ENCODE data around the gene POU2F3.

POU2F3 gene

GRCh38 chr11:120365512-120365911, 125.6 kb downstream of the POU2F3 start:
- H2AFZ ChIP-seq (ENCODE audit: low read depth, low read length), result no peak overlapping the region
- no peaks in the 10 kb centered on the region for H3K4me1 ChIP-seq (ENCODE audit: low read length)
- no peaks in the 10 kb centered on the region for H3K36me3 ChIP-seq (replicated peaks; ENCODE audit: low read depth, low read length)
- no peak overlapping the region for H3K4me3 ChIP-seq (ENCODE audit: low read length)
- TF ChIP-seq, protein P1, sequence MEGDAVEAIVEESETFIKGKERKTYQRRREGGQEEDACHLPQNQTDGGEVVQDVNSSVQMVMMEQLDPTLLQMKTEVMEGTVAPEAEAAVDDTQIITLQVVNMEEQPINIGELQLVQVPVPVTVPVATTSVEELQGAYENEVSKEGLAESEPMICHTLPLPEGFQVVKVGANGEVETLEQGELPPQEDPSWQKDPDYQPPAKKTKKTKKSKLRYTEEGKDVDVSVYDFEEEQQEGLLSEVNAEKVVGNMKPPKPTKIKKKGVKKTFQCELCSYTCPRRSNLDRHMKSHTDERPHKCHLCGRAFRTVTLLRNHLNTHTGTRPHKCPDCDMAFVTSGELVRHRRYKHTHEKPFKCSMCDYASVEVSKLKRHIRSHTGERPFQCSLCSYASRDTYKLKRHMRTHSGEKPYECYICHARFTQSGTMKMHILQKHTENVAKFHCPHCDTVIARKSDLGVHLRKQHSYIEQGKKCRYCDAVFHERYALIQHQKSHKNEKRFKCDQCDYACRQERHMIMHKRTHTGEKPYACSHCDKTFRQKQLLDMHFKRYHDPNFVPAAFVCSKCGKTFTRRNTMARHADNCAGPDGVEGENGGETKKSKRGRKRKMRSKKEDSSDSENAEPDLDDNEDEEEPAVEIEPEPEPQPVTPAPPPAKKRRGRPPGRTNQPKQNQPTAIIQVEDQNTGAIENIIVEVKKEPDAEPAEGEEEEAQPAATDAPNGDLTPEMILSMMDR (IDR thresholded peaks at IDR 0.05; ENCODE audit: low read depth, low read length), result no peak
- TF ChIP-seq EZH2phosphoT487 (IDR thresholded peaks at IDR 0.05; ENCODE audit: low read depth), result no peak
- no peaks in the 10 kb centered on the region for H3K9me3 ChIP-seq (ENCODE audit: insufficient read depth, low read length)
- peaks cover 18% of the 10 kb centered on the region for H4K20me1 ChIP-seq (ENCODE audit: insufficient read depth, low read length)
- H3K27me3 ChIP-seq (ENCODE audit: low read depth, low read length), result no peaks in the 10 kb centered on the region
- H3K9ac ChIP-seq (ENCODE audit: low read length), result no peak overlapping the region
- peaks cover 9% of the 10 kb centered on the region; the same call in 1 of the 2 replicates for H3K79me2 ChIP-seq (ENCODE audit: low read length)
- H3K4me2 ChIP-seq (ENCODE audit: low read length), result no peak overlapping the region
- H3K27ac ChIP-seq (ENCODE audit: low read length), result no peak overlapping the region
